Right lobe of liver (tissue), 4 donors: ENCODE measurements around the gene KIAA0825.

Experiments used
- POLR2A ChIP-seq: fragments of 450-650 bp; IDR thresholded peaks from one replicate; pipeline ENCODE4 v1.6.1; 2017; ENCODE audit warnings: antibody characterized with exemption, mild to moderate bottlenecking
- TF ChIP-seq, protein P1 (sequence below), 4 donors: fragments of 200-600 bp in 3 of 4; fragments of 450-650 bp in 1 of 4; IDR thresholded peaks; one replicate each; pipeline versions ENCODE4 v1.5.1 to v1.8.0; 2016 to 2022; ENCODE audit warnings: antibody characterized with exemption in 4 of 4, mild to moderate bottlenecking in 2 of 4
- donor health status: DM: no; HTN: no; CAD: no.
- donor health status: DM: no; HTN: no; CAD: no.
- donor health status: DM: no; HTN: yes; CAD: no.

DNA sequence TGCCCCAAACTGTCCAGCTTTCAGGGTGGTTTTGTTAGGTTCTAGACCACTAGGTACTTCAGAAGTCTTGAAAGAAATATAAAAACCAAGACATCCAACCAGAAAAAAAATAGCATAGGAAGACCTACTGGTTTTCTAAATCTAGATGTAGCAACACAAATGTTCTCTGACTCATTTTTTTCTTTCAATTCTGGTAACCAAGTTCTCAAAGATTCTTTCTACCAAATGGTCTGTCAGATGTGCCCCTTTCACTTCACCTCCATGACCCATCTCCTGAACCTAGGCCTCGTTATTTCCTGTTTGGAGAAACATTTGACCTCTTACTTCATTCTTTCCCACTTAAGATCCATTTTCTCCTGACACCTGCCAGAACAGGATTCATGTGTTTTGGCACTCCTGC is 355.3 kb downstream of the KIAA0825 start:
- TF ChIP-seq, protein P1, sequence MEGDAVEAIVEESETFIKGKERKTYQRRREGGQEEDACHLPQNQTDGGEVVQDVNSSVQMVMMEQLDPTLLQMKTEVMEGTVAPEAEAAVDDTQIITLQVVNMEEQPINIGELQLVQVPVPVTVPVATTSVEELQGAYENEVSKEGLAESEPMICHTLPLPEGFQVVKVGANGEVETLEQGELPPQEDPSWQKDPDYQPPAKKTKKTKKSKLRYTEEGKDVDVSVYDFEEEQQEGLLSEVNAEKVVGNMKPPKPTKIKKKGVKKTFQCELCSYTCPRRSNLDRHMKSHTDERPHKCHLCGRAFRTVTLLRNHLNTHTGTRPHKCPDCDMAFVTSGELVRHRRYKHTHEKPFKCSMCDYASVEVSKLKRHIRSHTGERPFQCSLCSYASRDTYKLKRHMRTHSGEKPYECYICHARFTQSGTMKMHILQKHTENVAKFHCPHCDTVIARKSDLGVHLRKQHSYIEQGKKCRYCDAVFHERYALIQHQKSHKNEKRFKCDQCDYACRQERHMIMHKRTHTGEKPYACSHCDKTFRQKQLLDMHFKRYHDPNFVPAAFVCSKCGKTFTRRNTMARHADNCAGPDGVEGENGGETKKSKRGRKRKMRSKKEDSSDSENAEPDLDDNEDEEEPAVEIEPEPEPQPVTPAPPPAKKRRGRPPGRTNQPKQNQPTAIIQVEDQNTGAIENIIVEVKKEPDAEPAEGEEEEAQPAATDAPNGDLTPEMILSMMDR (IDR thresholded peaks at IDR 0.05): no peak
- TF ChIP-seq POLR2A: no peak
